ENCODE results near the gene PRDM15. TPM values are rescaled to one million over a fixed set of nuclear protein-coding genes. Genes with fewer than 3 reads are reported as not detected.
"Not testable (repeated sequence)": the region's sequence is repeated elsewhere in the genome, so short reads cannot be mapped to it uniquely, and the experiment has no call there.

Gene PRDM15
- total and polyA plus RNA-seq, 5 donors = 2.1 to 6.0 (median 4.0) TPM

- Histone ChIP-seq H3K27me3 (ENCODE audit: control insufficient read depth, insufficient read depth) (no peaks in the 10 kb centered on the region), H3K27ac (ENCODE audit: low read length) (no peak overlapping the region), H3K4me1 (ENCODE audit: control insufficient read depth, insufficient read depth, low read length) (no peaks in the 10 kb centered on the region), H3K4me3 (ENCODE audit: low read length) (no peak overlapping the region), H3K9me3 (ENCODE audit: control insufficient read depth, low read length) (no peaks in the 10 kb centered on the region)
- DNase-seq (peak in 1 of 3 donors; percentile 60), ATAC-seq (no peak)
- intact Hi-C loops (cut with DNase I) = no loop called here
- WGBS = 89% methylated on average over 32 of the region's 32 CpGs
Measured at GRCh38 chr21:41801321-41802197, 77.6 kb downstream of the PRDM15 start.

- WGBS = 90% methylated on average over 24 of the region's 24 CpGs
- ATAC-seq (no peak), DNase-seq (no peak)
- intact Hi-C loops (cut with DNase I) = no loop called here
- Histone ChIP-seq H3K4me3 (ENCODE audit: low read length) (no peak overlapping the region), H3K4me1 (ENCODE audit: control insufficient read depth, insufficient read depth, low read length) (no peaks in the 10 kb centered on the region), H3K27me3 (ENCODE audit: control insufficient read depth, insufficient read depth) (no peaks in the 10 kb centered on the region), H3K27ac (ENCODE audit: low read length) (no peak overlapping the region), H3K9me3 (ENCODE audit: control insufficient read depth, low read length) (no peaks in the 10 kb centered on the region)
Measured at GRCh38 chr21:41800425-41801320, 78.5 kb downstream of the PRDM15 start.

- DNase-seq = no peak
- Histone ChIP-seq H3K4me1 (ENCODE audit: control insufficient read depth, insufficient read depth, low read length) (no peaks in the 10 kb centered on the region), H3K27me3 (ENCODE audit: control insufficient read depth, insufficient read depth) (no peaks in the 10 kb centered on the region)
Measured at GRCh38 chr21:41799763-41800162, 79.4 kb downstream of the PRDM15 start.

GRCh38 chr21:41798326-41798725 is 80.8 kb downstream of the PRDM15 start:
- no peaks in the 10 kb centered on the region for H3K4me1 ChIP-seq (ENCODE audit: control insufficient read depth, insufficient read depth, low read length)
- WGBS = 95% methylated on average over 20 of the region's 20 CpGs
- intact Hi-C loops (cut with DNase I) = no loop called here
- DNase-seq (no peak), ATAC-seq (no peak)
- no peaks in the 10 kb centered on the region for H3K9me3 ChIP-seq (ENCODE audit: control insufficient read depth, low read length)
- H3K27ac ChIP-seq (ENCODE audit: low read length) = no peak overlapping the region
- no peak overlapping the region for H3K4me3 ChIP-seq (ENCODE audit: low read length)
- no peaks in the 10 kb centered on the region for H3K27me3 ChIP-seq (ENCODE audit: control insufficient read depth, insufficient read depth)

More at GRCh38 chr21:41799763-41800162, 79.4 kb downstream of the PRDM15 start:
- ATAC-seq = no peak
- Histone ChIP-seq H3K27ac (ENCODE audit: low read length) (no peak overlapping the region), H3K4me3 (ENCODE audit: low read length) (no peak overlapping the region), H3K9me3 (ENCODE audit: control insufficient read depth, low read length) (no peaks in the 10 kb centered on the region)
- WGBS = 95% methylated on average over 7 of the region's 7 CpGs
- intact Hi-C loops (cut with DNase I) = no loop called here

- 94% methylated on average over 14 of the region's 14 CpGs for WGBS
- H3K4me3 ChIP-seq (ENCODE audit: low read length) = no peak overlapping the region
- no peak overlapping the region for H3K27ac ChIP-seq (ENCODE audit: low read length)
- ATAC-seq = no peak
- H3K4me1 ChIP-seq (ENCODE audit: control insufficient read depth, insufficient read depth, low read length) = no peaks in the 10 kb centered on the region
- DNase-seq = no peak
- H3K27me3 ChIP-seq (ENCODE audit: control insufficient read depth, insufficient read depth) = no peaks in the 10 kb centered on the region
- intact Hi-C loops (cut with DNase I) = no loop called here
- H3K9me3 ChIP-seq (ENCODE audit: control insufficient read depth, low read length) = no peaks in the 10 kb centered on the region
Measured at GRCh38 chr21:41796476-41797080, 82.6 kb downstream of the PRDM15 start.

GRCh38 chr21:41795726-41796125 is 83.4 kb downstream of the PRDM15 start:
- 52% methylated on average over 3 of the region's 3 CpGs for WGBS
- Histone ChIP-seq H3K27me3 (ENCODE audit: control insufficient read depth, insufficient read depth) (no peaks in the 10 kb centered on the region), H3K27ac (ENCODE audit: low read length) (no peak overlapping the region), H3K4me1 (ENCODE audit: control insufficient read depth, insufficient read depth, low read length) (no peaks in the 10 kb centered on the region), H3K4me3 (ENCODE audit: low read length) (no peak overlapping the region), H3K9me3 (ENCODE audit: control insufficient read depth, low read length) (no peaks in the 10 kb centered on the region)
- ATAC-seq = no peak
- no peak for DNase-seq
- intact Hi-C loops (cut with DNase I) = no loop called here

GRCh38 chr21:41794600-41794999 is 84.5 kb downstream of the PRDM15 start:
- no peak for ATAC-seq
- WGBS = 91% methylated on average over 10 of the region's 10 CpGs
- Histone ChIP-seq H3K4me1 (ENCODE audit: control insufficient read depth, insufficient read depth, low read length) (no peaks in the 10 kb centered on the region), H3K27me3 (ENCODE audit: control insufficient read depth, insufficient read depth) (no peaks in the 10 kb centered on the region), H3K4me3 (ENCODE audit: low read length) (no peak overlapping the region), H3K27ac (ENCODE audit: low read length) (no peak overlapping the region), H3K9me3 (ENCODE audit: control insufficient read depth, low read length) (no peaks in the 10 kb centered on the region)
- no peak for DNase-seq
- intact Hi-C loops (cut with DNase I) = no loop called here

GRCh38 chr21:41792711-41793110 is 86.4 kb downstream of the PRDM15 start:
- Histone ChIP-seq H3K4me1 (ENCODE audit: control insufficient read depth, insufficient read depth, low read length) (no peaks in the 10 kb centered on the region), H3K4me3 (ENCODE audit: low read length) (no peak overlapping the region), H3K27ac (ENCODE audit: low read length) (no peak overlapping the region), H3K27me3 (ENCODE audit: control insufficient read depth, insufficient read depth) (no peaks in the 10 kb centered on the region), H3K9me3 (ENCODE audit: control insufficient read depth, low read length) (no peaks in the 10 kb centered on the region)
- DNase-seq (no peak), ATAC-seq (no peak)
- intact Hi-C loops (cut with DNase I) = no loop called here
- 89% methylated on average over 3 of the region's 3 CpGs for WGBS

GRCh38 chr21:41786509-41786987 is 92.6 kb downstream of the PRDM15 start:
- Histone ChIP-seq H3K27ac (ENCODE audit: low read length) (no peak overlapping the region), H3K27me3 (ENCODE audit: control insufficient read depth, insufficient read depth) (no peaks in the 10 kb centered on the region), H3K9me3 (ENCODE audit: control insufficient read depth, low read length) (no peaks in the 10 kb centered on the region), H3K4me3 (ENCODE audit: low read length) (no peak overlapping the region), H3K4me1 (ENCODE audit: control insufficient read depth, insufficient read depth, low read length) (no peaks in the 10 kb centered on the region)
- WGBS = 76% methylated on average over 13 of the region's 13 CpGs
- DNase-seq (no peak), ATAC-seq (no peak)
- intact Hi-C loops (cut with DNase I) = no loop called here

GRCh38 chr21:41785262-41785661 is 93.9 kb downstream of the PRDM15 start:
- intact Hi-C loops (cut with DNase I); H3K9me3 ChIP-seq (ENCODE audit: control insufficient read depth, low read length); H3K27ac ChIP-seq (ENCODE audit: low read length); H3K27me3 ChIP-seq (ENCODE audit: control insufficient read depth, insufficient read depth); H3K4me3 ChIP-seq (ENCODE audit: low read length); DNase-seq; ATAC-seq; H3K4me1 ChIP-seq (ENCODE audit: control insufficient read depth, insufficient read depth, low read length): not testable (repeated sequence)
- WGBS = 91% methylated on average over 12 of the region's 12 CpGs
